HT1080 (cell line): ENCODE results near the gene APP. TPM values are rescaled to one million over a fixed set of nuclear protein-coding genes. Genes with fewer than 3 reads are reported as not detected.
A peak's percentile ranks its signal among the peaks of the same experiment; 100 is the strongest.

Source experiments
- DNase-seq: peaks from one replicate; pipeline ENCODE4 v3.0.0-alpha.2; 2015; ENCODE audit warnings: low read depth
- total RNA-seq: library from RNA; depleted of rRNA; stranded (reverse); fragments of >200 nt; shearing (Covaris generic); gene quantifications from 2 replicates; pipeline ENCODE4 v1.2.3, GENCODE V29; 2014

The APP gene
- total RNA-seq, 1 experiment from 2014 or later: 235 TPM

DNA sequence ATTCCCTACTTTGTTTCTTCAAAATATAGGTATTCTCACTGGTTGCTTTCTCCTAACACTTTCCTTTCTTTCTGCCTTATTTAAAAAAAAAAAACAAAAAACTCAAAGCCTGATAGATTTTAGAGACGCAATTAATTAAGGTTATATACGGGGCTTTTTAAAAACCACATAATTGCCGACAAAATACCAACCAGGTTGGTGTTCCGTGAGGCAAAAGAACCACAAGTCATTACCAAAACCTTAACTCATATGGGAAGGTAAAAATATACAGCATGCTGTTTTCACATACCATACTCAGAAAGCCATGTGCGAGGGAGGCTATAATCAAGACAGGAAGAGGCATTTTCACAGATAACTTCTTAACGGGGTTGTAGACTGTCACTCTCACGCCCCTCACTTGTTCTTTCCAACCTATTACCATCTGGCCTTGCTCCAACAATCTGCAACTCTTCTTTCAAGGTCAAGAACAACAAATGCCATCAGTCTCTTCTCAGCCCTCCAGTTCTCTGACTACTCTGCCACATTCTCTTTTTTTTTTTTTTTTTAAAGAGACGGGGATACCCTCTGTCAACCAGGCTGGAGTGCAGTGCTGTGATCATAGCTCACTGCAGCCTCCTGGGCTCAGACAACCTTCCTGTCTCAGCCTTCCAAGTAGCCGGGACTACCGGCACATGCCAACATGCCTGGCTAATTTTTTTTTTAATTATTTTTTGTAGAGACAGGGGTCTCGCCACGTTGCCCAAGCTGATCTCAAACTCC, 102.6 kb downstream of the APP start:
- DNase-seq: no peak

DNA sequence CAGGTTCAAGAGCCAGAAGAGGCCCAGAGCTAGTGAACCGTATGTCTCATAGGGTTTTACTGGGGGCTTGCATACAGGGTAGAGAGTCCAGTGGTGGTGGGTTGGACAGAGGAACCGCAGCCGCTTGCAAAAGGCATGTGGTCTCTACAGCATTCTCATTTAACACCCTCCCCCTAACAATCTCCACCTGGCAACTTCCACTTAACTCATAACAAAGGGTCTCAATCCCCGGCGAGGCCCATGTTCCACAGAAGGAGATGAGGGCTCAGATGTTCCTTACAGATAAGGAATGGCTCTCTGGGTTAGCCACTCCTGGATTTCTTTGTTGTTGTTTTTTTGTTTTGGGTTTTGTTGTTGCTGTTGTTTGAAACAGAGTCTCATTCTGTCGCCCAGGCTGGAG, 106.1 kb downstream of the APP start:
- DNase-seq: no peak

DNA sequence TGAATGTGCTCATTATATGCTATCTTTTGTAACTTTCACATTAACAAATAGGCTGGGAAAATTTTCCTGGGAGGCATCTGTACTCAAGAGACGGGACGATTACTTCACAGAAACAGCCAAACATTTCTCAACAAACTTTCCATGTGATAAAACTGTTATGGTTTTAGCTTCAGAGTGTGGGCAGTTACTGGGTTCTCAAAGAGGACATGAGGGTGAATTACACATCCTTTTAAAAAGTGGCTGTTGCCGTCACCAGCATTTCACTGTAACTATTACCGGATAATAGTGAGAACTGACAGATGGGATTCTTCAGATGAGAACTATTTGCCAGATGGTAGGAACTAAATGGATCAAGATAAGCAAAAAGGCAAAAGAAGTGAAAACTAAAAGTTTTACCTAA, 109.1 kb downstream of the APP start:
- no peak for DNase-seq

DNA sequence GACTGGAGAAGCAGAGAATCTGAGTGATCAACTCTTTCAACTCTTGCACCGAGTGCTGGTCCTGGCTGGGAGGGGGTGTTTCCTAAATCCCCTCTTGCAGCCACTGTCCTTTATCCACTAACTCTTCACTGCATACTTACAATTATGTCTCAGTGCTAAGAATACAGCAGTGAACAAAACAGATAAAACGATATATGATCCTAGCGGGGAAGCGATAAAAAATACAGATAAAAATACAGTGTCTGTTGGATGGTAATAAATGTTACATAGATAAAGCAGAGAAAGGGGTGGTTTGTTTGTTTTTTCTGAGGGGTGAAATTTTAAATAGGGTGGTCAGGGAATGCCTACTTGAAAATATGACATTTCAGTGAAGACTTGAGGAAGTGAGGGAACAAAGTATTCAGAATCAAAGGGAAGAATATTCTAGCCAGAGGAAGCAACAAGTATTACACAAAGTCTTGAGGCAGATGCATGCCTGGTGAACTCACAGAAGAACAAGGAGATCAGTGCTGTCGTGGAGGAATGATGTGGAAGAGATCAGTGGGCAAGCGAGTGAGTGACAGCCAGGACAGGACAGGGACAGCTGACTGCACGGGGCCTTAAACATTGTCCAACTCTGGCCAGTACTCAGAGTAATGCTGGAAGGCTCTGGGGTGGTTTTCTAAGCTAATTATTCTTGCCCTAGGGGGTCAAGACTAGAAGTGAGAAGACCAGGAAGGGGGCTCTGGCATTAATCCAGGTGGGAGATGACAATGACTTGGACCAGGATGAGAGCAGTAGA, 110.0 kb downstream of the APP start:
- no peak for DNase-seq

DNA sequence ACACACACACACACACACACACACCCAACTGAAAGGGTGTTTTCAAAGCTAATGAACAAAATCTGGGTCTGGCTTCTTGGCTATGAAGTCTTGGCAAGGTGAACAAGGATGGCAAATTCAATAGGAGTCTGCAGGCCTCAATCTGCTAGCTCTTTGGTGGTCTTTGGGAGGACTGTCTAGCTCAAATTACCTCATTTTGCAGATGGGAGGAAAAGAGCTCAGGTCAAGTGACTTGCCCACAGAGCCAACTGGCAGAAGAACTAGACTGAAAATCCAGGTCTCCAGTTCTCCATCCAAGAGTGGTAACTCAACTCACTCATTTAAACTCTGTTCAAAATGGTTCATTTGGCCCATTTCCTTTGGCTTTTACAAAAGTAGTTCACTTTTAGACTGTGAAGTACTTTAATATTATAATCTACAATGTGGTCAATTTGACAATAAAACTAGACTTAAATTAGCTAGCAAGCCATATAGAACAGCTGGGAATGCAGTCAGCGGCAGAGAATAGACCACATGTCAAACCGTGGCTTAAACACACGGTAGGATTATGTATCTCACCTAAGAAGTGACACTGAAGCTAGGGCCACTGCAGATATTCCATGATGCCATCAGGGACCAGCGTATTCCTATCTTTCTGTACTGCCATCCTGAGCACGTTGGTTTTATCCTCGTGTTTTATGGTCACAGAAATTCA, 112.9 kb downstream of the APP start:
- no peak for DNase-seq

DNA sequence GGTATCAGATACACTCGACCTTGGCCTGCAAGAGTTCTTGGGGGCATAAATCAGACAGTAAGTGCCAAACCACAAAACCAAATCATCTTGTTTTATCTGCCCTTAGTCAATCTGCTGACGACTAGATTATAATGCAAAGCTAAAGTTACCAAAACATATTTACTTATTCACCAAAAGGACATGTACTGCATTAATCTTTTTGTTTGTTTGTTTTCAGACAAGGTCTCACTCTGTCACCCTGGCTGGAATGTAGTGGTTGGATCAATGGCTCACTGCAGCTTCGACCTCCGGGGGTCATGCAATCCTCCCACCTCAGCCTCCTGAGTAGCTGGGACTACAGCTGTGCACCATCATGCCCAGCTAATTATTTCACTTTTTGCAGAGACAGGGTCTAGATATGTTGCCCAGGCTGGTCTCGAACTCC, 114.7 kb downstream of the APP start:
- DNase-seq: no peak

DNA sequence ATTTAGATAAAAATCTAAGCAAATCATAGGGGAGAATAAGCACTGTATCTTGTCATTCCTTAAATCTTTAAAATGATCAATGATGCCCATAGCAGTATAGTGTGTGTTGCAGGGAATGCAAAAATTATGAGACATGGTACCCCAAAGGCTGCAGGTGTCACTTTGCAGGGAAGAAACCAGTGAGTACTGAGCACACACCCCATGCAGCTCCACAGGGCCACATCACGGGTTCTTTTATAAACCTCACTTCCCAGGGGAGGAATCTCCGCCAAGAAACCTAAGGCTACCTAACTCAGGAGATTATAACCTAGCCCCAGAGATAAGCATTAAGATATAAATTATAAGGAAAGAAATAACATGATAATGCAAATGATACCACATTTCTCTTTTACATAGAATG, 115.6 kb downstream of the APP start:
- DNase-seq: no peak

DNA sequence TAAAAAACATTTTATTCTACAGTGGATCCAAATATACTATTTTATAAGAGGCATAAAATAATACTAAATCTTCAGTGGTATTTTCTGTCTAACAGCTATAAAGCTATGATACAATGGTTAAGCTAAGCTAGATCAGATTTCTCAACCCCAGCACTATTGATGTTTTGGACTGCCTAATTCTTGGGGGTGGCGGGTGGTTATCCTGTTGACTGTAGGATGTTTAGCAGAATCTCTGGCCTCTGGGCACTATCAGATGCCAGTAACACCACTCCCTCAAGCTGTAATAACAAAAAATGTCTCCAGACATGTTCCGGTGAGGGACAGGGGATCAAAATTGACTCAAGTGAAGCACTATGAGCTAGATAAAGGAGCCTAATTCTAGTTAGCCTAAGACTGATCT, 118.5 kb downstream of the APP start:
- DNase-seq: no peak

DNA sequence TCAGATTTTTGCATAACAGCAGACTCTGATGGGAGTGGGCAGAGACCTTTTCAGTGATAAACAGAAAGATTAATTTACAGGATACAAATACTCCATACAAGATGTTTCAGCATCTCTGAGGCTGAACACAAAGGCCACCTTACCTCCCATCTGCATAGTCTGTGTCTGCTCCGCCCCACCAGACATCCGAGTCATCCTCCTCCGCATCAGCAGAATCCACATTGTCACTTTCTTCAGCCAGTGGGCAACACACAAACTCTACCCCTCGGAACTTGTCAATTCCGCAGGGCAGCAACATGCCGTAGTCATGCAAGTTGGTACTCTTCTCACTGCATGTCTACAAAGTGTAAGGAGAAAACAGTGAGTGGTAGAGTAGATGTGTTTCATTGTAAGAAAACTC, 119.7 kb downstream of the APP start:
- DNase-seq: no peak

DNA sequence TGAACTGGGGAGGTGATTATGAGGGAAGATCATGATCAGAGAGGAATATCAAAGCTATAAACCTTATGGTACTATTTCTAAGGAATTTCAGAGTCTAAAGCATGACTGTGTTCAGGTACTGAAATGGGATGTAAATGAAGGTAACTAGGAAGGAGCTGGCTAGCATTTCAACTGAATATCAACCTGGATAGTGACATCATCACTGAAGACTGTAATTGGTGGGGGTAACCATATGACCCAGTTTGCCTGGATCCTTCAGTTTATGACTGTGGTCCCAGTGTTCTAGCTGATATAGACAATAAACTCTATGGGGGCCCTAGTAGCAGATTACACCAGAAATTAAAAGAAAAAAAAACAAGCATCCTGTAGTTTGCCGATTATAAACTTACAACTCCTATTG, 120.8 kb downstream of the APP start:
- DNase-seq: no peak

DNA sequence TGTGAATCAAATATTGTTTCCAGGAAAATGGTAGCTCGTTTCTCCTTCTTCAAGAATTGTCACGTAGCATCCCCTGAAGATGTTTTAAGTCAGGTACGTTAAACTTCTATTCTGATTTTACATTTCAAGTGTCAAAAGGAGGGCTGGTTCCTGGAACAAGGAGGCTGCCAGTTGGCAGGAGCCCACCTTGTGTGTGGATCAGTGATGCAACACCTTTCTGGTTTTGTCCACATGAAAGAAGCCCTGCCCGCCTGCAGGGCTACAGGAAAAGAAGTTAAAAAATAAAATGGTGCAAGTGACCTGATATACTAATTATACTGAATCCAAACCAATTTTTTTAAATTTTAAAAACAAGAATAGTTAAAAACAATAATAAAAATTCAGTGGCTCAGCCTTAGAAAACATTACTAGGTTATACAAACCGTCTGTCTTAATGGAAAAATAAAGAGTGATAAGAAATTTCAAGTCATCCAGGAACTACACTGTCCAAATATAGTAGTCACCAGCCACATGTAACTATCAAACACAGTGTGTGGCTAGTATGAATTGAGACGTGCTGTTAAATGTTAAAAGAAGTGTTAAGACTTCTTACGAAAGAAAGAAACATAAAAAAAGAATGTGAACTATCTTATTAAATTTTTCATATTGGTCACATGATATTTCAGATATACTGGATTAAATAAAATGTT, 123.1 kb downstream of the APP start:
- no peak for DNase-seq

DNA sequence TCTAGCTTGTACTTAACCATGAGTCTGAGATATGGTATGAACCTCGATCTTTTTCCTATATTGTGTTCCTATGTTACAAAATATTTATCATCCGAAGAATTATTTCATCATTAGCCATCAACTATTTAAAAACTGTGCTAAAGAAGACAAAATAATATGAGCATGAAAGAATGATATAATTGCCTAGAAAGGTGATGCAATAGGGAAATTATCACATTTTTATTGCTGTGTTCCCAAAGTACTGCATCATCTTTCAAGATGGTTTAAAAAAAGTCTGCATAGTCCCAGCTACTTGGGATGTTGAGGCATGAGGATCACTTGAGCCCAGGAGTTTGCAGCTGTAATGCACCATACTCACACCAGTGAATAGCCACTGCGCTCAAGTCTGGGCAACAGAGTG, 126.7 kb downstream of the APP start:
- DNase-seq: no peak

DNA sequence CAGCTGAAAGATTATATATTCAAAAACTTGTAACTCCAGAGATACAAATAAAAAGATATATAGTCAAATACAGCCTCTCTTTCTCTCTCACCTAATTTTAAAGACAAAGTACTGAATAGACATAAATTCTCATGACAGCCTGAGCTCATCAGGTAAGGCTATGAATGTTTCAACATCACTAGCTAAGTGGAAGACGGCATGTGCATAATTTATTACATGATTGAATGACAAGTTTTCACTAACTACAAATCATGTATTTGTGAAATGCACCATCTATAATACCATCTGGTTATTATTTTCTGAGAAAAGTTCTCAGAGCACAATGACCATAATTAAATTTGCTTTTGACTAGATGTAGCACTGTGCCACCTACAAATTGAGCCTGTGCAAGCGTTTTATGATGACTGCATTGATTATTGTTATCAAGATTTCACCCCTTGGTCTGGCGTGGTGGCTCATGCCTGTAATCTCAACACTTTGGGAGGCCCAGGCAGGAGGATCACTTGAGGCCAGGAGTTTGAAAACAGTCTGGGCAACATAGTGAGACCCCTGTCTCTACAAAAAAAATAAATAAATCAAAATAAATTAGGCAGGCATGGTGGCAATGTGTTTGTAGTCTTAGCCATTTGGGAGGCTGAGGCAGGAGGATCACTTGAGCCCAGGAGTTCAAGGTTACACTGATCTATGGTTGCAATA, 128.2 kb downstream of the APP start:
- no peak for DNase-seq

DNA sequence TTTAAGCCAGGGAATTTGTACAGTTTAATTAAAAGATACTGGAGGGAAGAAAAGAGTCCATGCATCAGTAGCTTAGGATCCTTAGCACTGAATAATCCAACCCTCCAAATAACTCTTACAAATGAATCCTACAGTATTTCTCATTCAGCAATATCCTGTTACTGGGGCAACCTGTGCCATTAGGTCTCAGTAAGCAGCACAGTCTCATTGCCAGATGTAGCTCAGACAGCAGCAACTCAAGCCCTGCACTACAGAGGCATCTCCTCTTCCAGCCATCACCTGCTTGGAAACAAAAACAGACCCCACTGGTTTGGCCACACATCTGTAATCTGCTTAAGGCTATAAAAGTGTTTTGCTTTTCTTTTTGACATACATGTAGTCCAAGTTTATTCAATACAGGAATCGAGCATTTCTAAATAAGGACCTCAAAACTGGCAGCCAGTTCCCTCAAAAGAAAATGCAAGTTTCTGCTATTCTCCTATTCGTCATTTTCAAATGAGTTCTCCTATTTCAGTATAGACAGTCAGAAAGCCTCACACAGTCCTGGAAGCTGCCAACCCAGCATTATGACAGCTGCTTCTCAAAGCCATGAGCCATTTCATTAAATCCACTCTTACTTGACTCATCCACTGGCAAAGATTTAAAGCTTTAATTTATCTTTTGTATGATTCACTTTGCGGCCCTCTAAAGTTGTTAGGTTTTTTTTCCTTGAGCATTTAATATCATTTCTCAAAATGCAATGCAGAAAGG, 129.0 kb downstream of the APP start:
- peak; percentile 76 for DNase-seq

DNA sequence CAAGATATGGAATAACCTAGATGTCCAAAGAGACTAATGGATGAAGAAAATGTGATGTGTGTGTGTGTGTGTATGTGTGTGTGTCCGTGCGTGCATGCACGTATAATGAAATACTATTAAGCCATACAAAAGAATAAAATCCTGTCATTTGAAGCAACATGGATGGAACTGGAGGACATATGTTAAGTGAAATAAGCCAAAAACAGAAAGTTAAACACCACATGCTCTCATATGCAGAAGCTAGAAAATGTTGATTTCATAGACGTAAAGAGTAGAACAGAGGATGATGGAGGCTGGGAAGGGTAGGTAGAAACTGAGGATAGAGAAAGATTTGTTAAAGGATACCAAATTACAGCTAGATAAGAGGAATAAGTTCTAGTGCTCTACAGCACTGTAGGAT, 133.7 kb downstream of the APP start:
- DNase-seq: no peak

DNA sequence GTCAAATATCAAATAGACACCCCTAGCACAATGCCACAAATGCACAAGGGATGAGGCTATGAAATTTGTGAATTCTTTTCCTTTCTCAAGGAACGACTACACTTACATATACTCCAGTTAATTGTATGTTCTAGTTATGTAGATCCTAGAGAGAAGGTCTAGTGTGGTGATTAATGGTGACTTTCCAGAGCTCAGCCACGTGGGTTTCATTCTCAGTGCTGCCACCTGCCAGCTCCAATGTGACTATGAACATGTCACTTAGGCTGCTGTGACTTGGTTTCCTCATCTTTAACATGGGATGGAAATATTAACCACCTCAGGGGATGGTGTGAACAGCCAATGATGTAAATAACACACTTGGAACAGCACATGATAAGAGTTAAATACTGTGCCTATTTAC, 138.3 kb downstream of the APP start:
- peak; percentile 23 for DNase-seq

DNA sequence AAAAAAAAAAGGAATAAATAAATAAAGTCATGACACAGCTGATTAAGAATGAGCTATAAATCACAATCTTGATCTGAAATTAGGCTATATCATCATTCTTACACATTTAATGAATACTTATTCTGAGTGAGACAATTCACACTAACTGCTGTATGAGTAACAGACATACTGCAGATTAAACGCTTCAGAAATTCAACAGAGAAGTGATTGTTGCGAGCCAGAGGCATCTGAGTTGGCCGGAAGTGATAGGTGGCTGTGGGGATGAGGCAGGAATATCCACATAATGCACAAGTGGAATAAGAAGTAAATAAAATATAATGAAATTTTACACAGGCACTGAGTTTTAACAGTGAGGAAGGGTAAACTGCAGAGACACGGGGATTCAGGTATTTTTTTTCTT, 142.4 kb downstream of the APP start:
- no peak for DNase-seq

DNA sequence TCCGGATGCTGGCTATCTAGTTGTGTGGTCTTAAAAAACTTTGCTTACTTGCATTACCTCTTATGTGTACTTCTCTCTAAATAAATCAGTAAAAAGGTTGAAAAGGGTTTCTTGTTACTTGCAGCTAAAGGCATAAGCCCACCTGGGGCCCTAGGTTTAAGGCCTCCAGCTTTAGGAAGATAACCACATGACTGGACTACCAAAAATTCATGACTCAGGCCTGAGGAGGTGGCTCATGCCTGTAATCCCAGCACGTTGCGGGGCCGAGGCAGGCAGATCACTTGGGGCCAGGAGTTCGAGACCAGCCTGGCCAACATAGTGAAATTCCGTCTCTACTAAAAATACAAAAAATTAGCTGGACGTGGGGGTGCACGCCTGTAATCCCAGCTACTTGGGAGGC, 142.9 kb downstream of the APP start:
- peak; percentile 15 for DNase-seq

DNA sequence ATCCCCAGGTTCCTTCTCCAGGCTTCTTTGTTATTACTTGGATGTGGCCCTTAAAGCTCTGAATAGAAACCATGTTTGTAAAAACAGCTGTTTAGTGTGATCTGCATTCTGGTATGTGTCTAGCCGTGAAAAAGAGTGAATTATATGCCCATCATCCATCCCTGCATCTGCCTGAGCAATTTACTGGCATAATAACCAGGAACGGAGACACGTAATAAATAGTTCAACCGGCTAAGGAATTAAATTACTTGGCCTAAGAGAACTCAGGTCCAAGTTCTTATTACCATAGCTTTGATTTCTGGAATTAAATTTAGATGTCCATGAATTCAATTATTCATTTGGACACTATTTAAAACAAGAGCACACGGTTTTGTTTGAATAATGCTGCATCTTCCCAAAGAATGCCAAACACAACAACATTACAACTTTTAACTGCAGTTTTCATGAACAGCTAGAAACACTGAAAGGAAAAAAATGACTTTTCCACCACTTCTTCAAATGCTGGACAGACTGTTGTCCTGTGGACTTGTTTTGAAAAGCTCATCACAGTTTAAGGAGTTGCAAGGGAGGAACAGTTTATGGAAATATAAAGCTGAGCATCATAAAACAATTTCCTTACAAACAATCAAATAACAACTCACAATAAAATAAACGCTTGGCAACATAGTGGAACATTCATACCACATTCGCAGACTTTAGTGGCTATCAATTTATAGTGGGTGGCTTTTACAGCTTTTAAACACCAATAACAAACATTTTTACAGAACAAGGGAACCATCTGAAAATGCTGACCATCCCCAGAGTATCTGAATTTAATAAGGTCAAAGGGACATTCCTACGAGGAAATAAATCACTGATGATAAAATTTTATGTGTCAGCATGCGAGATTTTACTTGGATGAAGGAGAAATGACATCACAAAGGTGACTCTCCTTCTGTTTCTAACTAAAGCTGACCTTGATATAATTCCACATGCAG, 144.7 kb downstream of the APP start:
- no peak for DNase-seq
